Astrocyte (in vitro differentiated cells and primary cell): Measurements from ENCODE around the gene TNFRSF9.

Source experiments
- CTCF ChIP-seq: IDR thresholded peaks from 2 replicates; pipeline ENCODE4 v1.5.1; 2011; ENCODE audit warnings: low read depth, mild to moderate bottlenecking, inconsistent platforms, low read length, moderate library complexity; ENCODE audit not compliant: insufficient read depth
- EZH2 ChIP-seq: IDR thresholded peaks from 2 replicates; pipeline ENCODE4 v1.6.1; 2012; ENCODE audit warnings: mild to moderate bottlenecking, low read length, inconsistent platforms; ENCODE audit not compliant: insufficient read depth

GRCh38 chr1:7891804-7892203 is 48.8 kb downstream of the TNFRSF9 start:
- no peak for TF ChIP-seq CTCF
- TF ChIP-seq EZH2, result no peak
